Ovary (tissue), 9 donors: ENCODE results near the gene SULT6B1. TPM values are rescaled to one million over a fixed set of nuclear protein-coding genes. Genes with fewer than 3 reads are reported as not detected.
"Not testable (repeated sequence)": the region's sequence is repeated elsewhere in the genome, so short reads cannot be mapped to it uniquely, and the experiment has no call there.

Experiments used
- DNase-seq, 5 donors: peaks; one replicate each; pipeline ENCODE4 v3.0.0-alpha.2; 2019 to 2020
- H3K27ac ChIP-seq, 2 donors: fragments of 200-600 bp; one replicate each; pipeline versions ENCODE4 v1.5.1 to v1.8.0; 2019 to 2022
- H3K27me3 ChIP-seq: fragments of 200-600 bp; one replicate; pipeline ENCODE4 v1.8.0; 2022
- H3K36me3 ChIP-seq: fragments of 200-600 bp; sonication (generic); one replicate; pipeline ENCODE4 v1.5.1; 2019
- H3K4me1 ChIP-seq: one replicate; pipeline ENCODE4 v1.8.1; 2013; ENCODE audit warnings: mild to moderate bottlenecking, moderate library complexity; ENCODE audit not compliant: insufficient read depth
- H3K4me3 ChIP-seq: fragments of 200-600 bp; sonication (generic); one replicate; pipeline ENCODE4 v1.5.1; 2017
- H3K9me3 ChIP-seq, 2 donors: fragments of 200-600 bp in 1 of 2; sonication (generic) in 1 of 2; one replicate each; pipeline versions ENCODE4 v1.5.1 to v1.8.1; 2013 to 2019; ENCODE audit warnings: mild to moderate bottlenecking in 1 of 2, moderate library complexity in 1 of 2
- EP300 ChIP-seq: sonication (generic); formaldehyde crosslinking; IDR thresholded peaks from one replicate; pipeline ENCODE4 v1.6.1; 2017; ENCODE audit warnings: antibody characterized with exemption
- POLR2A ChIP-seq: fragments of 450-650 bp; IDR thresholded peaks from one replicate; pipeline ENCODE4 v1.6.1; 2017; ENCODE audit warnings: antibody characterized with exemption, mild to moderate bottlenecking, moderate library complexity
- WGBS, 3 donors: extraction: QIAGEN DNeasy Blood & Tissue Kit in 1 of 3; methylation state at CpG; one replicate each; pipeline versions ENCODE4 v1.1.5 to v1.1.7; 2013 to 2017; 5-methylcytosine and 5-hydroxymethylcytosine counted together
- intact Hi-C, 4 donors: fragments of 100-400 bp; cut with DNase I; formaldehyde crosslinking; loops; one replicate each; pipeline versions ENCODE4 v1.11.0 to v1.15.1; 2022 to 2023
- polyA plus RNA-seq, 2 donors: library from polyadenylated mRNA; stranded (reverse); fragments of 200-250 nt in 1 of 2; fragments of 350-450 nt in 1 of 2; fragmentation: Illumina TruSeq in 1 of 2; extraction: RNeasy Lipid Tissue Mini Kit (QIAGEN cat#74804) in 1 of 2; gene quantifications; one replicate each; pipeline ENCODE4 v1.2.3, GENCODE V29; 2013 to 2014
- total RNA-seq, 7 donors: library from RNA; depleted of rRNA in 2 of 7; stranded (reverse); fragments of >200 nt in 2 of 7; fragmentation: NEBNext Ultra II Directional in 3 of 7; extraction: Animal tissue kit (Norgen Biotek cat#: 25700) in 3 of 7; gene quantifications; one replicate each; pipeline versions ENCODE4 v1.1.0 to v1.2.4, GENCODE V29; 2016 to 2023
- TF ChIP-seq, protein P1 (sequence below), 3 donors: fragments of 450-650 bp in 2 of 3; fragments of 200-600 bp in 1 of 3; IDR thresholded peaks; one replicate each; pipeline versions ENCODE4 v1.5.1 to v1.8.0; 2016 to 2022; ENCODE audit warnings: antibody characterized with exemption in 3 of 3, mild to moderate bottlenecking in 1 of 3
- donor health status: DM: no; HTN: no; CAD: no; lungs with moderate emphysema.
- donor health status: DM: no; HTN: no; CAD: no.
- donor health status: Bipolar disorder and iron deficiency.
- donor health status: DM: yes; HTN: yes; CAD: no.
- donor health status: DM: no; HTN: no; CAD: no.
- donor health status: DM: yes; HTN: yes; CAD: no.

Gene SULT6B1
- total and polyA plus RNA-seq, 9 donors, result not detected

DNA sequence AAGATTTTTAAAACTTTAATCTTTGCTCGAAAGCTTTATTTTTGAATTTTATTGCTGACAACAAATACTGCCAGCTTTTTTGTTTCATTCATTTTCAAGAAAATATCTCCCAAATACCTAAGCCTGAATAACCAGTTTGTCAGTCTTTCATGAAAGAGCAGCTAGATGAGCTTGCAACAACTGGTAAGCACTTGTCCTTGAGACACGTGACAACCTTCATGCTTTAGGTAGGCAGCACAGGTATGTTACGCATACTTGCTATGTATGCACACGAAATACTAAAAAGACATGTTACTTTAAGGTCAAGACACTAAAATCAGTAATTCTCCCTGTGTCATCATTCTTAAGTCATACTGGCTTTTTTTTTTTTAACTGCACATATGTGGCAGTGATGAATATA, 30.6 kb upstream of the SULT6B1 start:
- Histone ChIP-seq H3K36me3 (no peaks in the 10 kb centered on the region), H3K4me1 (peaks cover 2% of the 10 kb centered on the region), H3K9me3 (no peaks in the 10 kb centered on the region), H3K4me3 (no peak overlapping the region), H3K27me3 (no peaks in the 10 kb centered on the region), H3K27ac (no peak overlapping the region)
- intact Hi-C loops, result no loop called here
- WGBS, 3 donors, result 87 to 92% (median 90%) methylated on average over 4 of the region's 4 CpGs
- no peak for DNase-seq
- TF ChIP-seq, protein P1, sequence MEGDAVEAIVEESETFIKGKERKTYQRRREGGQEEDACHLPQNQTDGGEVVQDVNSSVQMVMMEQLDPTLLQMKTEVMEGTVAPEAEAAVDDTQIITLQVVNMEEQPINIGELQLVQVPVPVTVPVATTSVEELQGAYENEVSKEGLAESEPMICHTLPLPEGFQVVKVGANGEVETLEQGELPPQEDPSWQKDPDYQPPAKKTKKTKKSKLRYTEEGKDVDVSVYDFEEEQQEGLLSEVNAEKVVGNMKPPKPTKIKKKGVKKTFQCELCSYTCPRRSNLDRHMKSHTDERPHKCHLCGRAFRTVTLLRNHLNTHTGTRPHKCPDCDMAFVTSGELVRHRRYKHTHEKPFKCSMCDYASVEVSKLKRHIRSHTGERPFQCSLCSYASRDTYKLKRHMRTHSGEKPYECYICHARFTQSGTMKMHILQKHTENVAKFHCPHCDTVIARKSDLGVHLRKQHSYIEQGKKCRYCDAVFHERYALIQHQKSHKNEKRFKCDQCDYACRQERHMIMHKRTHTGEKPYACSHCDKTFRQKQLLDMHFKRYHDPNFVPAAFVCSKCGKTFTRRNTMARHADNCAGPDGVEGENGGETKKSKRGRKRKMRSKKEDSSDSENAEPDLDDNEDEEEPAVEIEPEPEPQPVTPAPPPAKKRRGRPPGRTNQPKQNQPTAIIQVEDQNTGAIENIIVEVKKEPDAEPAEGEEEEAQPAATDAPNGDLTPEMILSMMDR (IDR thresholded peaks at IDR 0.05), result no peak
- no peak for TF ChIP-seq POLR2A
- no peak for TF ChIP-seq EP300

DNA sequence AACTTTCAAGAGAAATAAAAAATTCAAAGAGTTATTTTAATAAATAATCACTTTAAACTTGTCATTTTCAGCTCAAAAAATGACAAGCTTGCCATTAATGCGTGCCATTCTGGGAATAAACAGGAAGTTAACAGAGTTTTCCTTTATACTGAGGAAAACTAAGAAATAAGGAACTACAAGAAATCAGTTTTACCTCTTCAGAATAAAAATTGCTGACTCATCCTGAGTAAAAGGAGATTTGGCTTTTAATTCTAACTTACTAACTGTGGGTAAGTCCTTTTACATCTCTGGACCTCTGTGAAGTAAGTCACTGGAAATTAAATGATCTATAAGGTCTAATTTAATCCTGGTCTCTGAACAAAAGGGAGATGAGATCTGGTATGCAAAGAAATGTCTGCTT, 26.8 kb upstream of the SULT6B1 start:
- H3K9me3 ChIP-seq, result no peaks in the 10 kb centered on the region
- H3K4me3 ChIP-seq, result no peak overlapping the region
- H3K27me3 ChIP-seq, result no peaks in the 10 kb centered on the region
- no peaks in the 10 kb centered on the region for H3K36me3 ChIP-seq
- WGBS, 3 donors, result 84 to 88% (median 88%) methylated on average over 1 of the region's 1 CpG
- no peak overlapping the region for H3K27ac ChIP-seq
- H3K4me1 ChIP-seq, result no peaks in the 10 kb centered on the region
- intact Hi-C loops, result no loop called here
- DNase-seq, result no peak
- no peak for TF ChIP-seq EP300
- TF ChIP-seq POLR2A, result no peak
- TF ChIP-seq, protein P1 (IDR thresholded peaks at IDR 0.05), result no peak

DNA sequence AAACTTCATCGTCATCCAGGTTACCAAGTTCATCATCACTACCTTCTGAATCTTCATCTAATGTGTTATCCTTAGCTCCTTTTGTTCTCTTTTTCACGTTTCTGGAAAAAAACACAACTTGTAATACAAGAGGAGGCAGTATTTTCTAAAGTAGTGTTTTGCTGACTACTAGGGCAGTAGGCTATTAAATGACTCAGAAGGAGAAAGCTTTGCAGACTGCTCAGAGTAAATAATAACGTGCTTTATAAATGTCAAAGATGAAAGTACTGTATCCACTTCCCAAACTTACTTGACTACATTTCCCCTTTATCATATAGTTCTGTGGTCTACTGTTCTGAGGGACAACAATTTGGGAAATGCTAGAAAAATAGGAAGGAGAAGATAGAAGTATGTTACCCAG, 23.5 kb upstream of the SULT6B1 start:
- no peak overlapping the region for H3K4me3 ChIP-seq
- no peaks in the 10 kb centered on the region for H3K27me3 ChIP-seq
- TF ChIP-seq EP300 (no peak), POLR2A (no peak)
- TF ChIP-seq, protein P1 (IDR thresholded peaks at IDR 0.05), result no peak
- 76 to 84% (median 77%) methylated on average over 3 of the region's 3 CpGs for WGBS, 3 donors
- no peaks in the 10 kb centered on the region for H3K36me3 ChIP-seq
- intact Hi-C loops, result no loop called here
- H3K27ac ChIP-seq, result no peak overlapping the region
- H3K9me3 ChIP-seq, result peaks cover 3 to 5% of the 10 kb centered on the region in 2 donors
- DNase-seq, result no peak
- no peaks in the 10 kb centered on the region for H3K4me1 ChIP-seq

DNA sequence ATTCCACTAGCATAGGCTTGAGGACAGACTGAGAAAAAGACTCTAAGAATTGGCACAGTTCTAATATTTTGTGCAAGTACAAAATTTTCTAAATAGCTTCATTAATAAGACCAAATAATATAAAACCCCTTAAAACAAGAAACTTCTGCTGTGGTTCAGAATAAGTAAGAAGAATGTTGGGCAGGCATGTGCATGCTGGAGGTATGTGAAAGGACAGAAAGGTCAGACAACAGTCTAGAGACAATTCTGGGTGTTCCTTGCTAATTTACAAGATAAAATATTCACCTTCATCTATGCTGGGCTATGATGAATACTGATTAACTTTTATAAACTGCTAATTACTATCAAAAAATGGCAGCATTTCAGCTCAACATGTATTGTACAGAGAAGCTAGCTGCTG, 22.7 kb upstream of the SULT6B1 start:
- H3K4me1 ChIP-seq, result no peaks in the 10 kb centered on the region
- no peaks in the 10 kb centered on the region for H3K36me3 ChIP-seq
- no peak overlapping the region for H3K27ac ChIP-seq
- no peaks in the 10 kb centered on the region for H3K27me3 ChIP-seq
- intact Hi-C loops, result no loop called here
- TF ChIP-seq EP300 (no peak), POLR2A (no peak)
- TF ChIP-seq, protein P1 (IDR thresholded peaks at IDR 0.05), result no peak
- H3K4me3 ChIP-seq, result no peak overlapping the region
- DNase-seq, result no peak
- H3K9me3 ChIP-seq, result peaks cover 3 to 8% of the 10 kb centered on the region in 2 donors

DNA sequence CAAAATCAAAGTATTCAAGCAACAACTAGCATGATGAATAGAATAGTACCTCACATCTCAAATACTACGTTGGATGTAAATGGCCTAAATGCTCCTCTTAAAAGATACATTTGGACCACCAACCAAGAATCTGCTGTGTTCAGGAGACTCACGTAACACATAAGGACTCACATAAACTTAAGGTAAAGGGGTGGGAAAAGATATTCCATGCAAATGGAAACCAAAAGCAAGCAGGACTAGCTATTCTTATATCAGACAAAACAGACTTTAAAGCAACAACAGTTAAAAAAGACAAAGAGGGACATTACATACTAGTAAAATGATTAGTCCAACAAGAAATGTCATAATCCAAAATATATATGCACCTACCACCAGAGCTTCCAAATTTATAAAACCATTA, 18.3 kb upstream of the SULT6B1 start:
- 95 to 98% (median 96%) methylated on average over 2 of the region's 2 CpGs for WGBS, 3 donors
- not testable (repeated sequence) for H3K36me3 ChIP-seq

More for the DNA sequence above, 18.3 kb upstream of the SULT6B1 start:
- H3K27ac ChIP-seq, H3K4me1 ChIP-seq, H3K27me3 ChIP-seq, DNase-seq, intact Hi-C loops, H3K4me3 ChIP-seq: not testable (repeated sequence)
- peaks cover 3 to 12% of the 10 kb centered on the region in 2 donors for H3K9me3 ChIP-seq
